OCI-LY1 (cell line): ENCODE results near the gene TUBB2B.

Source experiments
- H2AFZ ChIP-seq: fragments of 200-600 bp; sonication (generic), shearing (Covaris generic); 2 replicates; pipeline ENCODE4 v1.6.0; 2014; ENCODE audit warnings: antibody characterized with exemption, mild to moderate bottlenecking, low read length
- H3F3A ChIP-seq: fragments of 200-600 bp; sonication (generic), shearing (Covaris generic); 2 replicates; pipeline ENCODE4 v1.6.0; 2014; ENCODE audit warnings: mild to moderate bottlenecking, antibody characterized with exemption, low read length, moderate library complexity; ENCODE audit not compliant: insufficient read depth
- H3K27ac ChIP-seq: fragments of 200-600 bp; sonication (generic); 2 replicates; pipeline ENCODE4 v1.5.1; 2014; ENCODE audit warnings: low read length, mixed run types, mild to moderate bottlenecking, low read depth; ENCODE audit not compliant: poor library complexity, severe bottlenecking
- H3K27me3 ChIP-seq: fragments of 200-600 bp; sonication (generic); 2 replicates; pipeline ENCODE4 v1.6.0; 2014; ENCODE audit warnings: antibody characterized with exemption, mild to moderate bottlenecking, low read length, moderate library complexity; ENCODE audit not compliant: insufficient read depth
- H3K36me3 ChIP-seq: fragments of 200-600 bp; sonication (generic); 2 replicates; pipeline ENCODE4 v1.6.1; 2014; ENCODE audit warnings: mild to moderate bottlenecking, antibody characterized with exemption, low read length, moderate library complexity, mixed read lengths; ENCODE audit not compliant: insufficient read depth
- H3K4me1 ChIP-seq: fragments of 200-600 bp; sonication (generic); 2 replicates; pipeline ENCODE4 v1.5.1; 2014; ENCODE audit warnings: mild to moderate bottlenecking, low read length, moderate library complexity; ENCODE audit not compliant: insufficient read depth, severe bottlenecking
- H3K4me2 ChIP-seq: fragments of 200-600 bp; sonication (generic), shearing (Covaris generic); 2 replicates; pipeline ENCODE4 v1.6.1; 2014; ENCODE audit warnings: low read length
- H3K4me3 ChIP-seq: fragments of 200-600 bp; sonication (generic); 2 replicates; pipeline ENCODE4 v1.5.1; 2014; ENCODE audit warnings: low read length, low read depth, mild to moderate bottlenecking, mixed read lengths; ENCODE audit not compliant: poor library complexity, severe bottlenecking
- H3K79me2 ChIP-seq: fragments of 200-600 bp; shearing (Covaris generic); 2 replicates; pipeline ENCODE4 v1.6.1; 2016; ENCODE audit warnings: mixed run types, low read length, mixed read lengths; ENCODE audit not compliant: insufficient read depth
- H3K9ac ChIP-seq: fragments of 200-600 bp; sonication (generic), shearing (Covaris generic); 2 replicates; pipeline ENCODE4 v1.6.1; 2014; ENCODE audit warnings: mild to moderate bottlenecking, low read length, mixed read lengths
- H3K9me2 ChIP-seq: fragments of 200-600 bp; sonication (generic), shearing (Covaris generic); 2 replicates; pipeline ENCODE4 v1.6.1; 2014; ENCODE audit warnings: low read depth, mild to moderate bottlenecking, low read length, mixed read lengths
- H3K9me3 ChIP-seq: fragments of 200-600 bp; shearing (Covaris generic); 2 replicates; pipeline ENCODE4 v1.6.1; 2014; ENCODE audit warnings: low read length, mixed read lengths
- H4K20me1 ChIP-seq: fragments of 200-600 bp; sonication (generic), shearing (Covaris generic); 2 replicates; pipeline ENCODE4 v1.6.0; 2016; ENCODE audit warnings: mild to moderate bottlenecking, low read length; ENCODE audit not compliant: insufficient read depth
- EZH2 ChIP-seq: fragments of 200-600 bp; sonication (generic), shearing (Covaris generic); IDR thresholded peaks from 2 replicates; pipeline ENCODE4 v1.8.0; 2017; ENCODE audit warnings: borderline replicate concordance, mixed run types, mild to moderate bottlenecking, antibody characterized with exemption, low read length, moderate library complexity, mixed read lengths
- TF ChIP-seq, protein P1 (sequence below): fragments of 200-600 bp; sonication (generic), shearing (Covaris generic); IDR thresholded peaks from 2 replicates; pipeline ENCODE4 v1.5.1; 2017; ENCODE audit warnings: mild to moderate bottlenecking, antibody characterized with exemption, low read length, moderate library complexity, mixed read lengths

The TUBB2B gene

DNA sequence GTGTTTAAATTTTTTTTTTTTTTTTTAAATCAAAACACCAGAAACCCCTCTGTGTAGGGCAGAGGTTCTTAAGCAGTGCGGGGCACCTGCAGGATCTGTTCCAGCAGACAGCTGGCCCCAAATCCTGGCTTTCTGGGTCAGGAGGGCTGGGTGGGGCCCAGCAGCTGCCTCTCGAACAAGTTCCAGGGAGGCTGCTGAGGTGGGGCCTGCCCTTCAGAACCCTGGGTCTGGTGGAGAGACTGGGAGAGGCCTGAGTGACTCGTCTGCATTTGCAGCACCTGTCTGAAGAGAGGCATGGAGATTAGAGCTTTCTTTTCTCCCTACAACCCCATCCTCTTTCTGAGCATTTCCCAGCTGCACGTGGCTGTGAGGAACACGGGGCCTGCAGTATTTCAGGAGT is 39.7 kb upstream of the TUBB2B start:
- H2AFZ ChIP-seq, result no peak overlapping the region
- no peak for TF ChIP-seq EZH2
- TF ChIP-seq, protein P1, sequence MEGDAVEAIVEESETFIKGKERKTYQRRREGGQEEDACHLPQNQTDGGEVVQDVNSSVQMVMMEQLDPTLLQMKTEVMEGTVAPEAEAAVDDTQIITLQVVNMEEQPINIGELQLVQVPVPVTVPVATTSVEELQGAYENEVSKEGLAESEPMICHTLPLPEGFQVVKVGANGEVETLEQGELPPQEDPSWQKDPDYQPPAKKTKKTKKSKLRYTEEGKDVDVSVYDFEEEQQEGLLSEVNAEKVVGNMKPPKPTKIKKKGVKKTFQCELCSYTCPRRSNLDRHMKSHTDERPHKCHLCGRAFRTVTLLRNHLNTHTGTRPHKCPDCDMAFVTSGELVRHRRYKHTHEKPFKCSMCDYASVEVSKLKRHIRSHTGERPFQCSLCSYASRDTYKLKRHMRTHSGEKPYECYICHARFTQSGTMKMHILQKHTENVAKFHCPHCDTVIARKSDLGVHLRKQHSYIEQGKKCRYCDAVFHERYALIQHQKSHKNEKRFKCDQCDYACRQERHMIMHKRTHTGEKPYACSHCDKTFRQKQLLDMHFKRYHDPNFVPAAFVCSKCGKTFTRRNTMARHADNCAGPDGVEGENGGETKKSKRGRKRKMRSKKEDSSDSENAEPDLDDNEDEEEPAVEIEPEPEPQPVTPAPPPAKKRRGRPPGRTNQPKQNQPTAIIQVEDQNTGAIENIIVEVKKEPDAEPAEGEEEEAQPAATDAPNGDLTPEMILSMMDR, result no peak
- no peaks in the 10 kb centered on the region for H3K27me3 ChIP-seq
- H3K4me1 ChIP-seq, result no peaks in the 10 kb centered on the region
- no peak overlapping the region for H3K4me2 ChIP-seq
- peaks cover 85% of the 10 kb centered on the region for H3K36me3 ChIP-seq
- H3K9me2 ChIP-seq, result no peaks in the 10 kb centered on the region
- no peaks in the 10 kb centered on the region for H3K9me3 ChIP-seq
- no peaks in the 10 kb centered on the region for H4K20me1 ChIP-seq
- H3K27ac ChIP-seq, result no peak overlapping the region
- no peaks in the 10 kb centered on the region for H3F3A ChIP-seq
- H3K9ac ChIP-seq, result no peak overlapping the region
- H3K4me3 ChIP-seq, result no peak overlapping the region
- H3K79me2 ChIP-seq, result peaks cover 4% of the 10 kb centered on the region

DNA sequence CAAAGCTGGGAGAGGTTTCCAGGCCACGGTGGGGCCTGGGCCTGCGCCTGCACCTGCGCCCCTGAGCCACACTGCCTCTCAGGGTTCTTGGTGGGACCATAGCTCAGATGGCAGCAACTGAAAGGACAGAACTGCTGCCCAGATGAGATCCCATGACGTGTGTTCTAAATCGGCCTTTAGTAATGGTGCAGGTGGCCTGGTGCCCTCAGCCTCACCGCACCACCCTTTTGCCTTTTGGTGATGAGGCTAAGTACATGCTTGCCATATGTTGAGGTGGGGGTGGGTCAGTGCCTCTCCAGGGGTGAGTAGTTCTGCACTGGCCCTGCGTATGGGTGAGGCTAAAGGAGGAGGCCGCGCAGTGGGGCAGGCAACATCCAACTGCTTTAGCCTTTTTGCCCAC is 38.7 kb upstream of the TUBB2B start:
- Histone ChIP-seq H4K20me1 (no peaks in the 10 kb centered on the region), H3K4me3 (no peak overlapping the region), H2AFZ (no peak overlapping the region), H3K79me2 (peaks cover 14% of the 10 kb centered on the region), H3K4me2 (no peak overlapping the region), H3F3A (no peaks in the 10 kb centered on the region), H3K4me1 (peaks cover 10% of the 10 kb centered on the region), H3K9me3 (no peaks in the 10 kb centered on the region), H3K27me3 (no peaks in the 10 kb centered on the region), H3K27ac (no peak overlapping the region), H3K9me2 (no peaks in the 10 kb centered on the region), H3K36me3 (peaks cover 85% of the 10 kb centered on the region), H3K9ac (no peak overlapping the region)
- TF ChIP-seq EZH2, result no peak
- TF ChIP-seq, protein P1, result no peak

DNA sequence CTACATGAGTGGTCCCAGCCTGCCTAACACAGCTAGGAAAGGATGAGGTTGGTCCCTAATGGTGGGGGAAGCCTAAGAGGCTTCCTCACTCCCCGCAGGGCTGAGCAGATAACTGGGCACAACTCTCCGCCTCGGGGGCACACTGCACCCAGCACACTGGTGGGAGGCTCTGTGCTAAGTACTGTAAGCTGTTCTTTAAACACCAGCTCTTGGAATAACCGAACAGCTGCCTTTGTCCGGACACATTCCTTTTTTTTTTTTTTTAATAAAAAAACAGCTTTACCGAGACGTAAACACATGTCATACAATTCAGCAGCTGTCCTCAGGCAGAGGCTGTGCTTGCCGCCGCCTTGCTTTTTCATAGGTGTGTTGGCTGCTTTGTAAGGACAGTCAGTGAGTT is 38.2 kb upstream of the TUBB2B start:
- Histone ChIP-seq H3K4me1 (peaks cover 15% of the 10 kb centered on the region), H4K20me1 (no peaks in the 10 kb centered on the region), H3K9ac (no peak overlapping the region), H3K4me3 (no peak overlapping the region), H3K4me2 (no peak overlapping the region), H3K27me3 (no peaks in the 10 kb centered on the region), H3K27ac (no peak overlapping the region), H3K9me3 (no peaks in the 10 kb centered on the region), H2AFZ (no peak overlapping the region), H3F3A (no peaks in the 10 kb centered on the region), H3K36me3 (peaks cover 84% of the 10 kb centered on the region), H3K9me2 (no peaks in the 10 kb centered on the region), H3K79me2 (peaks cover 19% of the 10 kb centered on the region)
- TF ChIP-seq, protein P1, result no peak
- no peak for TF ChIP-seq EZH2
